ENCODE measurements around the gene TEAD4.

DNA sequence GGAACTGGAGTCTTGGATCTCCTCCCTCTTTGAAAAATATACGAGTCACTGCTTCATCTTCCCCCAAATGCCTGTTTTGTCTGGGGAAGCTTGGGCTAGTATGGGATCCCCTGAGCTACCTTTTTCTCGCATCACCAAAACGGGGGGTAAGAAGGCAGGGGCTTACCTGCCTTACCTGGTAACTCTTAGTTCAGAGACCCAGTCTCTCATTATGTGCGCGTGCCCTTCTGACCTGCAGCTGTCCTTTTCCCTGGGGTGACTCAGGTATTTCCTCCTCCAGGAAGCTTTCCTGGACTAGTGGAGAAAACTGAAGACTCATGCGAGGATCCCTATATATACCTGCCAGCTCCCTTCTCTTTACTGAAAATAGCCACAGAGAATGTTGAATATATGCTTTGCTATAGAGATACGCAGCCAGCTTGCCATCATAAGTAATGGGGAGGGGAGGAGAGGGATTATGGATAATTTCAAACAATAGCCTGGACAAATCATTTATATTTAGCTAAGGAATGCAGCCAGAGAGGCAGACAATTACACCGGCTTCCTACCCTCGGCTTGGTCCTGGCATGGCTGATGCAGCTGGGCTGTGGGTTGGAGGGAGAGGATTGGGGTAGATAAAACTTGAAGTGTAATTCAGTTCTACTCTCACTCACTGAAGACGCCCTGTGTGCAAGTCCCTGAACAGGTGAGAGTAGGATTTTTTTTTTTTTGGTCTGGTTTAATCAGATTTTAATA is 119.1 kb downstream of the TEAD4 start:
- TF ChIP-seq, protein P1, sequence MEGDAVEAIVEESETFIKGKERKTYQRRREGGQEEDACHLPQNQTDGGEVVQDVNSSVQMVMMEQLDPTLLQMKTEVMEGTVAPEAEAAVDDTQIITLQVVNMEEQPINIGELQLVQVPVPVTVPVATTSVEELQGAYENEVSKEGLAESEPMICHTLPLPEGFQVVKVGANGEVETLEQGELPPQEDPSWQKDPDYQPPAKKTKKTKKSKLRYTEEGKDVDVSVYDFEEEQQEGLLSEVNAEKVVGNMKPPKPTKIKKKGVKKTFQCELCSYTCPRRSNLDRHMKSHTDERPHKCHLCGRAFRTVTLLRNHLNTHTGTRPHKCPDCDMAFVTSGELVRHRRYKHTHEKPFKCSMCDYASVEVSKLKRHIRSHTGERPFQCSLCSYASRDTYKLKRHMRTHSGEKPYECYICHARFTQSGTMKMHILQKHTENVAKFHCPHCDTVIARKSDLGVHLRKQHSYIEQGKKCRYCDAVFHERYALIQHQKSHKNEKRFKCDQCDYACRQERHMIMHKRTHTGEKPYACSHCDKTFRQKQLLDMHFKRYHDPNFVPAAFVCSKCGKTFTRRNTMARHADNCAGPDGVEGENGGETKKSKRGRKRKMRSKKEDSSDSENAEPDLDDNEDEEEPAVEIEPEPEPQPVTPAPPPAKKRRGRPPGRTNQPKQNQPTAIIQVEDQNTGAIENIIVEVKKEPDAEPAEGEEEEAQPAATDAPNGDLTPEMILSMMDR (conservative IDR thresholded peaks at IDR 0.05; ENCODE audit: low read depth, low read length) = no peak
- TF ChIP-seq EZH2 (IDR thresholded peaks at IDR 0.05; ENCODE audit: borderline replicate concordance, low read depth, low read length, poor library complexity, severe bottlenecking) = no peak

Data from A673 (cell line).